GM12872 (cell line): ENCODE data around the gene ECI1.

Experiments used
- TF ChIP-seq, protein P1 (sequence below): IDR thresholded peaks from 3 replicates; pipeline ENCODE4 v1.5.1; 2011; ENCODE audit warnings: low read depth, mild to moderate bottlenecking, low read length, moderate library complexity; ENCODE audit not compliant: insufficient read depth

Gene ECI1

DNA sequence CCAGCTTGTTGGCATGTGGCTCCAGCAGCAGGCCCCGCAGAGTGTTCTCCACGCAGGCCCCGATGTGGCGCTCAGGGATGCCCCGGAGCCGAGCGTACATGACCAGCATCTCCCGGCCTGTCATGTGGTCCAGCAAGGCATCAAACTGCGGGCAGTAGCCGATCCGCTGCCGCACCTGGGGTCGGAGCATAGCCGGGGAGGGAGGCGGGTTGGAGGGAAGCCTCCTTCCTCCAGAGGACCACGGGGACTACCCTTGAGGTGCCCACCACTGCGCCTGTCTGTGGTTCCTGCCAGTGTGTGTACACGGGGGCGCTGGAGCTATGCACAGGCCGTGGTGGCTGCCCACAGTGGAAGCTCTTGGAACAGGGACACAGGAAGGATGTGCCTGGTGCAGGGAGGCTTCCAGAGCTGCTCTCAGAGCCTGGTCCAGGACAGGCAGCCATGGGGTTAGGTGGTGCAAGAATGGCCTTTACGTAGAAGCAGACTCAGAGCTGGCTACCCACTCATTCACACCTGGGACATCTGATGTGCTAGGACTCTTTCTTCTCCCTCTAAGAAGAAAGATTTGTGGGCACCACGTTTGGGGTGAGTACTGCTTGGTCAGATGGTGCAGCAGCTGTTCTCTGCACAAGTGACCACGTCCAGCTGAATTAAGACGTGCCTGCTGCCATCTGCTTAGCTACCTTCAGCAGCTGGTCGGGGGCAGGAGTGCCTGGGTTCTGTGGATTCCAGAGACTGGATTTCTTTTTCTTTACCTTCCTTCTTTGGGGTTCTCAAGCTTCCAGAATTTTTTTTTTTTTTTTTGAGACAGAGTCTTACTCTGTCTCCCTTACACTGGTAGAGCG is 27.8 kb upstream of the ECI1 start:
- TF ChIP-seq, protein P1, sequence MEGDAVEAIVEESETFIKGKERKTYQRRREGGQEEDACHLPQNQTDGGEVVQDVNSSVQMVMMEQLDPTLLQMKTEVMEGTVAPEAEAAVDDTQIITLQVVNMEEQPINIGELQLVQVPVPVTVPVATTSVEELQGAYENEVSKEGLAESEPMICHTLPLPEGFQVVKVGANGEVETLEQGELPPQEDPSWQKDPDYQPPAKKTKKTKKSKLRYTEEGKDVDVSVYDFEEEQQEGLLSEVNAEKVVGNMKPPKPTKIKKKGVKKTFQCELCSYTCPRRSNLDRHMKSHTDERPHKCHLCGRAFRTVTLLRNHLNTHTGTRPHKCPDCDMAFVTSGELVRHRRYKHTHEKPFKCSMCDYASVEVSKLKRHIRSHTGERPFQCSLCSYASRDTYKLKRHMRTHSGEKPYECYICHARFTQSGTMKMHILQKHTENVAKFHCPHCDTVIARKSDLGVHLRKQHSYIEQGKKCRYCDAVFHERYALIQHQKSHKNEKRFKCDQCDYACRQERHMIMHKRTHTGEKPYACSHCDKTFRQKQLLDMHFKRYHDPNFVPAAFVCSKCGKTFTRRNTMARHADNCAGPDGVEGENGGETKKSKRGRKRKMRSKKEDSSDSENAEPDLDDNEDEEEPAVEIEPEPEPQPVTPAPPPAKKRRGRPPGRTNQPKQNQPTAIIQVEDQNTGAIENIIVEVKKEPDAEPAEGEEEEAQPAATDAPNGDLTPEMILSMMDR: no peak

DNA sequence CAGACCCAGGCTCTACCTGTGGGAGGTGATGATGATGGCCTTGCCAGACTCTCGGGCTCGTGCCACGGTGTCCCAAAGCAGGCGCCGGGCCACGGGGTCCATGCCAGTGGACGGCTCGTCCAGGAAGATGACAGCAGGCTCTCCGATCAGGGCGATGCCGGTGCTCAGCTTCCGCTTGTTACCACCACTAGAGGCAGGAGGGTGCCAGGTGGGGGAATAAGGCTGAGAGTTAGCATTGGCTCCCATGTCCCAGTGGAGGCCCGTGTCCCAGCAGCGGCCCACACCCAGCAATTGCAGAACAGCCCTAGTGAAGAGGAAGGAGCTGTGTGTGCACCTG is 26.9 kb upstream of the ECI1 start:
- TF ChIP-seq, protein P1: no peak

DNA sequence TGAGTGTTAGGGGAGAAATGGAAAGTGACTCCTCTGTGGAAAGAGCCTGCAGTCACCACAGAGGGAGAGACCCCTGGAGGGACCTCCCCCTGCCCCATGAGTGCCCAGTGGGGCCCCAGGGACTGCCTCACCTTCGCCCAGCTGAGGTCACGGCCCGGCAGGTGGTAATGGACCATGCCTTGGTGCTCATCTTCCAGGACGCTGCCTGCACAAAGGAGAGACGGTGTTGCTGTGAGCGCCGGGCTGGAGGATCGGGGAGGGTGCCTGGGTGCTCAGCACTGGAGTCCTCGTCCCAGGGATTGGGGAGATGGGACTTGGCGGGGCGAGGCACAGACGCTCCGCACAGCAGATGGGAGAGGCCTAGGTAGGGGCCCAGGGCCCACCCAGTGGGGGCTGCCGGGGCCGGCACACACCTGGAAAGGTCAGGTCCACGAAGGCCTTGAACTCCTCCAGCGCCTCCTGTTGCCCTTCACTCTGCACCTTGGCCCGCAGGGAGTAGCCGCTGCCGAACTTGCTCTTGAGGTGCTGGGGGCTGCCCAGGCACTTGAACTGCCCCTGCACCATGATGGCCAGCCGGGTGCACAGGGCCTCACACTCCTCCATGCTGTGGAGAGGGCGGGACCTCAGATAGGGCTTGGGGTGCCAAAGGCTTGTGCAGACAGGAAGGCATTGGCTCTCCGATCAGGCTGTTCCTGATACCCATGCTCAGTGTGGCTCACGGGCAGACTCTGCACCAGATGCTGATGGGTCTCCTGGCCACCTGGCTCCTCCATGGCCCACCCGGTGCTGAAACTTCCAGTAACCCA is 26.3 kb upstream of the ECI1 start:
- TF ChIP-seq, protein P1: no peak

DNA sequence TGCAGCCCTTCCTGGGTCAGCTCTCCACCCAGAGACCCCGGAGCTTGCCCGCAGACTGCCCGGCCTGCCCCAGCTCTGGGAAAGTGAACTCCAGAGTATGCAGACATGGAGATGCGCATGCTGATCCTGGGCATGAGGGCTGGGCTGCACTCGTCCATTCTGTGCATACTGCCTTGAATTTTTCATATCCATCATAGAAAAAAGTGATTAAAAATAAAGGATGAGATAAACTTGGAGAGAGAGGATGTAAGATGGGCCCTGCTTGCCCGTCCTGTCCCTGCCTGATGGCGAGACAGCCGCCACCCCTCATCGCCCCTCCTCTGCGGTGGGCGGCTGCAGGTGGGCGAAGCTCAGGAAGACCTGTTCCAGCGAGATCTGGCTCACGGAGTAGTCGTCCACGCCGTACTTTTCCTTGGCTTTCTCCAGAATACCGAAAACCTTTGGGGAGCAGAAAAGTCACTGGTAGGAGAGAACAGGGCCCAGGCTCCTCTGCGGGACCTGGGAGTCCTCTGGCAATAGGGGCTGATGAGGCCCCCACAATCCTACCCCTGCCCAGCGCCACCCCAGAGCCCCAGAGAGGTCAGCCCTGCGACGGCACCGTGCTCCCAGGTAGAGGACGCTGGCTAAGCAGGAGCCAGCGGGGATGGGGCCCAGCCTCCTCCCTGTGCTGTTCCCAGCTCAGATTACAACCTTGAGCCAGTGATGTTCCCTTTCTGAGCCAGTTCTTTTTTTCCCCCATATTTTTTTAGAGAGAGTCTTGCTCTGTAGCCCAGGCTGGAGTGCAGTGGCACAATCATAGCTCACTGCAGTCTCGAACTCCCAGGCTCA is 25.2 kb upstream of the ECI1 start:
- TF ChIP-seq, protein P1: no peak

DNA sequence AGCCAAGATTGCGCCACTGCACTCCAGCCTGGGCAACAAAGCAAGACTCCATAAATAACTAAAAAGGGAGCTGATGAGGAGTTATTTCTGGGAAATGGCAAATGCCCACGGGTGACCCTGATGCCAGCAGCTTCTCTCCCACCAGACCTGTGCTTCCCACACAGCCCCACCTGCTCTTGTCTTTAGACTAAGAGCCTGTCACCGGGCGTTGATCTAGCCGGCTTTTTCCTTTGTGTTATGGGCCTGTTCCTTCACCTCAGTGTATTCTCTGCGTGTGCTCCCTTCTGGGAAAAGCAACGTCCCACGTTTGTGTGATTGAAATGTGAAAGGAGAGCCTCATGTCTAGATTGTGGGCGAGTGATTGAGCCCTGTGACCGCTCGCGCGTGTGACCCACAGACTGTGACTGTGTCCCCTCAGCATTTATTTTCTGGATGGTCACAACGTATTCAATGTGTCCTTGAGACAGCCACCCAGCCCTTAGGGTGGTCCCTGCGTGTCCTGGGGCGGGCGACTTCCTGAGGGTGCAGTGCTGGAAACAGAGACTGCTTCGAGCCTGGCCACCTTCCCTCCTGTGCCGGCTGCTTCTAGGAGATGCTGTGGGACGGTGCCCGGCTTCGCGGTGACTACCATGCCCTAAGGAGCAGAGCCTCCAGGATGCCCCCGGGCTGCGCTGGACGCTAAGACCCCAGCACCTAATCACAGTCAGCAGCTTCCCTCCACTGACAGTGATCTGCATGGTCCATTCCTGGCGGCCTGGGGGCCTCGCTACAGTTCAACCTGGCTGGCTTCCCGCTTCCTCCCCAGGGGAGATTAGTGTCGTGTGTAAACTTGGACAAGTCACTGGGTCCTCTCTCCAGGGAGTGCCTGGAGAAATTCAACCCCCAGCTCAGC is 24.3 kb upstream of the ECI1 start:
- TF ChIP-seq, protein P1: no peak

DNA sequence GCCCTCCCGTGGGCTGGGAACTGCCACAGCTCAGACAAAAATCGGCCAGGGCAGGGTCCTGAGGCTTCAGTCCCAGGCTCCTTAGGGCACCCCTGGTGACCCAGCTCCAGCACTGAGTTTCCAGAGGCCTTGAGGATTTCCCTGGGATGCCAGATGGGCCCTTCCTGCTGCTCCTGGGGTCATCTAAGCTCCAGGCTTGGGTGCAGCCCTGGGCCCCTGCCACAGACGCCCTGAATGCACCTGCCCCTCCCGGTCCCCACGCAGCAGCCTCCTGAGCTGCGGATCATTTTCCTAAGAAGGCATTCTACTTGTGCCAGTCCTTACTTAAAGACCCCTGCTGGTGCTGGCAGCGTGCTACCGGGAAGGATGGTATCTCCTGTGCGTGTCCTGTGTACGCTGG is 22.5 kb upstream of the ECI1 start:
- TF ChIP-seq, protein P1: no peak
